GM18499 (cell line): ENCODE measurements around the gene MFSD6.
"Not testable (repeated sequence)": the region's sequence is repeated elsewhere in the genome, so short reads cannot be mapped to it uniquely, and the experiment has no call there.

ENCODE experiments used
- ATAC-seq: cut with Tn5 transposase; IDR thresholded peaks from one replicate; pipeline ENCODE4 v1.9.1; 2021; ENCODE audit warnings: moderate number of reproducible peaks; ENCODE audit not compliant: insufficient read depth, unreplicated experiment

MFSD6 gene

DNA sequence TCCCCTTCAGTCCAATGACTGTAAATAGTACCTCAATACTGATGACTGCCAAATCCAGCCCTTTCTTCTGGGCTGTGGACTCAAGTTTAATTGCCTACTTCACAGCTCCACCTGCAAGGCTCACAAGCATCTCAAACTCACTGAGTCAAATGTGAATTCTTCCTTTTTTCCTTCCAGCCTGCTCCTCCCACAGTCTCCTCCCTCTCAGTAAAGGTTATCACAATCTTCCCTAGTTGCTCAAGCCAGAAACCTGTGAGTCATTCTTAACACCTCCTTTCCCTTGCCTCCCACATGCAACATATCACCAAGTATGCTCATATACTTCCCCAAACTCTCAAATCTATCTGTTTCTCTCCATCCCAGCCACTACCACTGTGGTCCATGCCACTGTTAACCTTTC lies 3.7 kb upstream of the MFSD6 start:
- no peak for ATAC-seq

DNA sequence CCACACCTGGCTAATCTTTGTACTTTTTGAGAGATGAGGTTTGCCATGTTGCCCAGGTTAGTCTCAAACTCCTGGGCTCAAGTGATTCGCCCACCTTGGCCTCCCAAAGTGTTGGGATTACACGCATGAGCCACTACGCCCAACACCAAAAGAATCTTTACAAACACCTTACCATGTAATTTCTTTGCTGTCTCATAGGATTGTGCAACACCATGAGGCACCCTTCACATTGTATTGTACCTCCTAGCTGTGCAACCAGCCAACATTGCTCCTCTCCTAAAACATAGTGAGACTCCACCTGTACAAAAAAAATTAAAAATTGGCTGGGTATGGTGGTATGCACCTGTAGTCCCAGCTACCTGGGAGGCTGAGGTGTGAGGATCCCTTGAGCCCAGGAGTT lies 3.1 kb upstream of the MFSD6 start:
- no peak for ATAC-seq

DNA sequence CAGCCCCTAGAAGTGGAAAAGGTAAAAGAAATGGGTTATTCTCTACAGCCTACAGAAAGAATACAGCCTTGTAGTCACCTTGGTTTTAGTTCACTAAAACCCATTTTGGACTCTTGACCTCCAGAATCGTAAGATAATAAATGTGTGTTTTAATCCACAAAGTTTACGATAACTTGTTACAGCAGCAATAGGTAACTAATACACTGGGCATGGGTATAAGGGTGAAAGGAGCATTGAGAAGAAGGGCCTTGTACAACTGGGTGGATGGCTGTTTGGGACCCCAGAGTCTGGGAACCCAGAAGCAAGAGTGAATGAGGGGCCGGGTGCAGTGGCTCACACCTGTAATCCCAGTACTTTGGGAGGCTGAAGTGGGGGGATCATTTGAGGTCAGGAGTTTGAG lies 2.2 kb upstream of the MFSD6 start:
- ATAC-seq: no peak

DNA sequence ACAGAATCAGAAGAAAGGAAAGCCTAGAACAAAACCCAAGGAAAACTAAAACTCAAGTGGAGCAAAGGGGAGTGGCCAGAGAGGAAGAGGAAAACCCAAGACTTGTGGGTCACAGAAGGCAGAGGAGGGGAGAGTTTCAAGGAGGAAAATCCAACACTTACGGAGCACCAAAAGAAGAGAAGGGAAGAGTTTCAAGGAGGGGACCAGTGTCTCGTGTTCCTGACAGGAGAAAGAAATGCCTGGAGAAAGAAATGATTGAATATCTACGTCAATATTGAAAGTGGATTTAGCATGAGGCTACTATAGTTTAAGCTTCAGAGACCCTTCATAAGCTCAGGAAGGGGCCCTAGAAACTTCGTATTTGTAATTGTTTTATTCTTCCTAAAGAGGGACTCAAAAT lies 1.4 kb upstream of the MFSD6 start:
- no peak for ATAC-seq

DNA sequence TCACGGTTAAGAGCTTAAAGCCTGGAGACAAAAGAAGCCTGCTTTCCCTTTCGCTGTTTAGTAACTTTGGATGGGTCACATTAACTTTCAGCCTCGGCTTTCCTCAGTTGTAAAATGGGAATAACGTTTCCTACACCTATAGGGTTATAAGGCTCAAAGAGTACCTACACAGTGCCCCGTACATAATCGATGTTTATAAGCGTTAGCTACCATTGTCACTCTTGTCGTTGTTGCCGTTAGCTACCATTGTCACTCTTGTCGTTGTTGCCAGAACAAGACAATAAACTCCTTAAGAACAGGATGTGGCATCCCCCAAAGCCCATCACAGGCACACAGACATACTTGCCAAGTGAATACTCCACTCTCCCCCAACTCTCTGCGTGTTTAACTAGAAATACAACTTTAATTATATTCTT lies 901 bp upstream of the MFSD6 start:
- ATAC-seq: no peak

DNA sequence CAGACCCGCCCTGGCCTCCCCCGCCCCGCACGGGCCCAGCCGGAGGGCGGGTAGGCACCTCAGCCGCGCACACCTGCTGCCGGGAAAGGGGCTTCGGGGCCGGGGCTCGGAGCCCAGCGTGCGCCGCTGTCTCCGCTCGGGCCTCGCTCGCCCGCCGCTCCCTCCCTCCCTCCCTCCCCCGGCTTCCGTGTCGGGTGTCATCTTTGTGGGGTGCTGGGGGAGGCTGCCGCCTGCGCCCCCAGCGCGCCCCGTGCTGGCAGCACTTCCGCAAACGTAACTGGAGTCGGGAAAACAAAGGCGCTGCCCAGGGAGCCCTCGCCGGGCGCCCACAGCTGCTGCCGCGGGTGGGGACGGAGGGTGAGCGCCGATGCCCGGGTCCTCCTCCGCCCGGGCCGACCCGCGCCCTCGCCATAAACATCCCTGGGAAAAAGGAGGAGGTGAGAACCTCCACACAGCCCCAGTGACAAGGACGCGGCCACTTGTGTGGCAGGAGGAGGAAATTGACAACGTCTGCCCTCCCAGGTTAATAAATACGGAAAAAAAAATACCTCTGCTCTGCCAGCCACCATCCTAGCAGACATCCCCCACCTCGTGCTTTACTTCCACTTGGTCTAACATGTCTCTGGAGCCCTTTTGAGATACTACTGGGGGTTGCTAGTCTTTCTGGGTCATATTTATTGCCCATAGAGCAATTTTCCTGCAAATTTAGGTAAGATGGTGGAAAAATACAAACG lies 550 bp downstream of the MFSD6 start:
- peak; percentile 40 for ATAC-seq

DNA sequence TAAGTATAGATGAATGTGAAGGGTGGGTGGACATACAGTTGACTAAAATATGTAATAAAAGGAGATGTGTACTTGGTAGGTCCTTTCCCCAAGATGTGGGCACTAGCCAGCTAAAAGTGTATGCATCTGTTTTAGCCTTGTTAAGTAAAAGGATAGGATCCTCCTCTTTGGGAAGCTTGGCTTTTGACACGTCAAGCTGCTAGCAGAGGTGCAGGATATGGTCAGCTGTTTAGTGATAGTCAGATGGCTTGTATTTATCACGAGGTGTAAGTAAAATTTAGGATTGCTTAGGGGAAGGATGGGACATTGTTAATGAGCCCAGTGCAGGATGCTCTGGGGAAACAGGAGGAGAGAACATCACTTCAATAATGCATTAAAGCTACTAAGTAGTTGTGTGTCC lies 1.5 kb downstream of the MFSD6 start:
- ATAC-seq: no peak

DNA sequence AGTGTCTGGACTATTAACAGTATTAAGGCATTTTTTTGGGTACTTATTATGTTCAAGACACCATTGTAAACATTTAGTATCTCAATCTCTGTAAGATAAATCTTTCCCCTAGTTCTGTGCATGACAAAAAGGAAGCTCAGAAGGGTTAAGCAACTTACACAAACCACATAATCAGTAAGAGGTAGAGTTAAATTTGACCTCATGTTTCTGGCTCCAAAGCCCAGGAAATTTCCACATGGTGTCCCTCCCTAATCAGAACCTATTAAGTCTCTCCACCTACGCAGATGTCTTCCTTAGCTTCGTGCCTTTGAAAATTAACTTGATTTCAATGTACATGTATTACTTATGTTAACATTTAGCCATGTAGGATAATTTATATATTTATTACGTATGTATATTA lies 2.0 kb downstream of the MFSD6 start:
- ATAC-seq: no peak

DNA sequence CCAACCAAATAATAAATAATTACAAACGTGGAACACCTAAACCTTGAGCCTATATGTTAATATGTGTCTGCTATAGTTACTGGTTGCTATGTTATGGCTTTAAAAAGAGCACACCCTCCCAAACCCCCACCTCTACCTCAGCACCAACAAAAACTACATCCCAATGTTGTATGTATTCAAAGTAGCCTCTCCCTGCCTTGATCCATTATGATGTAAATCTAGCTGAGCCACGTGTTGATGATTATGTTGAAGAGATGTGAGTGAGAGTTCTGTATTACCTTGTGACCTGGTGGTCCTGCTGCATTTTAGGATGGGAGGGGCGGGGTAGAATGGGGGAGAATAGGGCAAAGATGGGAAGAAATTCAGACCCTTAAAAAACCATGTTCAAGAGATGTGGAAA lies 4.8 kb downstream of the MFSD6 start:
- ATAC-seq: no peak

DNA sequence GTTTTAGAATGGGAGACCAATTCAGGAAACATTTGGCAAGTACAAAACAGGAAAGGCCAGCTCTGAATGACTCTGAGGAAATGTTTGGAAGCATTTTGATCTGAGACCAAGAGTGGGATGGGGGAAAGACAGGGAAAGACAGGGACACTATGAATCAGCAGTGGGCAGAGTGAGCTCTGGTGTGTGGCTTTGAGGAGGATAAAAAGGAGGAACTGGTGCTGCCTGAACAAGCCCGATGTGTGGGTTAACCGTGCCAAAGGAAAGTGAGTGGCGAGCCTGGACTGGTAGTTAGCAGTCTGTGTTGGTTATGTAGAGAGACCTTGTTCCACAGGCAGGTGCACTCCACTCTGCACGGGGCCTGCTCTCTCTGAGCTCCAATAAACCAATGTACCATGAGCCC lies 5.3 kb downstream of the MFSD6 start:
- ATAC-seq: no peak

DNA sequence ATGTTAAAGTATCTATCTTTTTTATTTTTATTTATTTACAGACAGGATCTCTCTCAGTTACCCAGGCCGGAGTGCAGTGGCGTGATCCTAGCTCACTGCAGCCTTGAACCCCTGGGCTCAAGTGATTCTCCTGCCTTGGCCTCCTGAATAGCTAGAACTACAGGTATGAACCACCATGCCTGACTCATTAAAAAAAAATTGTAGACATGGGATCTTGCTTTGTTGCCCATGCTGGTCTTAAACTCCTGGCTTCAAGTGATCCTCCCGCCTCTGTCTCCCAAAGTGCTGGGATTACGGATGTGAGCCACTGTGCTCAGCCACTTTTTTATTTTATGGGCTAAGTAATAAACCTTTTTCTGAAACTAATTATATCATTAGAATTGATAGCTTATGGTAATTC lies 7.1 kb downstream of the MFSD6 start:
- ATAC-seq: no peak

DNA sequence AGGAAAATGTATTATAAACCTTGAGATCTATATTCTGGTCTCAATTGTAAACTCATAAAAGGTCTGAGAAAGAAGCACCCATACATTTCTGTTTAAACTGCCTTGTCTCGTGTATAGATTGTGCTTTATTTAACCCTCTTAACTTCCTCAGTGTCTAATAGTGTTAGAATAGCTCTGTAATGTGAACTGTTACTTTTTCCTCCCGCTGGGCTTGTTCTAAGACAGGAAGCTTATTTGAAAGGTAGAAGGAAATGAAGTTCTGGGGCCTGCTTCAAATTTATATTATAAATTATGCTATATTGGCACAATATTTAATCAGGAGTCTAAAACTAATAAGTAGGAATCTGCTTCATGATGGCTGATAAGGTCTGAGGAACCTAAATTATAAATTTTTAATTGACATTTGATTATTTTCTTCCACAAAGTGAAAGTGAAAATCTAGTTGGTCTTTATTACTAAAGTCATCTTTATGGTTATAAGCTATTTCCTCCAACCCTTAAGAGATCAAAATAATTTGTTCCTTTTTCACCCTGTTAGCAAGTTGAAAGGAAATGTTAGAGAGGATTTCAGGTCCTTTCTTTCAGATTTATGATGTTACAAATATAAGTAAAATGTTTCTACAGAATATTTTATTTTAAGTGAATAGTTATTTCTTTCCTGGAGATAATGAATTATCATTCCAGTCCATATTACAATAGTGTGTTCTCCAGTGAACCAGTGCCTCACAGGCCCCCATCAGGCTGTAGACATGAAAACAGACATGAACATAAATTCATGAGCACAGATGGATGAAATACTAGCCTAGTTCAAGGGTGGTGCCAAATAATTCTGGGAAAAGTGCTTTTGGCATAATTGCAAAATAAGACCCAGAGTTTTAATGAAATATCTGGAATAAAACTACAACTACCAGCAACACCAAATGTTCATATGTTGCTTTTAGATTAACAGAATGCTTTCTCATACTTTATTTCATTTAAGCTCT lies 7.9 kb downstream of the MFSD6 start:
- ATAC-seq: no peak

DNA sequence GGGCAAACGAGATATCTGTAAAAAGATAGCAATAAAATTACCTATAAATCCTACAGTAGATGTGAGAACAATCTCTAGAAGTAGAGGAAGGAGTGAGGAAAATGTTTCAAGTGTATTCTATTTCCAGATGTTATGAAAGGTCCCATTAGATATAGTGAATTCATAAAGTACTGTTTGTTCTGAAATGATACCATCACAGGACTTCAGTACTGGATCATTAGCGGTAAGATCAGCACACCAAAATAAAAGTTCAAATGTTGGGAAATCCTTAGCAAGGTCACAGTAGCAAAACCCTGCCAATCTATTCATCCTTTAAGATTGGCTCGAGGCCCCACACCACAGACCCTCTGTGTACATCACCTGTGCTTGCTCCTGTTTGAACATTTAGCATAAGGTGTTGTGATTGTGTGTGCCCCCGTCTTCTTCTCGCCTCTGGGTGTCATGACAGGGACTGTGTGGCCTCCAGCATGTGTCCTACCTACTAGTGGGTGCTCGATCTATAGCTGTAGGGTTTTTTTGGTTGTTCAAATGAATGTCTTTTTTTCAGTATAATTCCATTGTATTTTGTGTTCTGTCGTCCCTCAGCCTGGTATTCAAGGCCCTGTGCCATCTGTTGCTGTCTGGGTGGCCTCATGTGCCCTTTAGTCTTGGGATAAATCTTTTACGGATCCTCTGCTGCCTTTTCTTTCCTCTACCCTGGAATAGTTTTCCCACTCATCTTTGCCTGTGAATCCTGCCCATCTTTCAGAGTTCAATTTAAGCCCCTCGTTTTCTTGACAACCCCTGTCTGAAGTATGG lies 9.1 kb downstream of the MFSD6 start:
- ATAC-seq: no peak

DNA sequence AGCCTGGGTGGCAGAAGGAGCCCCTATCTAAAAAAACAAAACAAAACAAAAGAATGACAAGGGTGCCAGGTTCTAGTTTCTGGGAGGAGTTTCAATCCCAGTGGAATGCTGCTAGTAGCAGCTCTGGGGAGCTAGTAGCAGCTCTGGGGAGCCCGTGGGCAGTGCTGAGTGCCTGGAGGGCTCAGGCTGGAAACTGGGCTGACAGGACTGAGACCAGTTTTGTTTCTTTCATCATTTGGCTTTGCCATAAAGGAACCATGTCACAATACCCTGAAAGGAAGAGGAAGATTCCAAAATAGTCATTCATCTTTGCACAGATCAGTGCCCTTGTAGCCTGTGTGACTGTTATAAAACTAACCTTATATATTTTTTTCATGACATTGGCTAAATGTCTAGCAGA lies 10.6 kb downstream of the MFSD6 start:
- ATAC-seq: no peak

DNA sequence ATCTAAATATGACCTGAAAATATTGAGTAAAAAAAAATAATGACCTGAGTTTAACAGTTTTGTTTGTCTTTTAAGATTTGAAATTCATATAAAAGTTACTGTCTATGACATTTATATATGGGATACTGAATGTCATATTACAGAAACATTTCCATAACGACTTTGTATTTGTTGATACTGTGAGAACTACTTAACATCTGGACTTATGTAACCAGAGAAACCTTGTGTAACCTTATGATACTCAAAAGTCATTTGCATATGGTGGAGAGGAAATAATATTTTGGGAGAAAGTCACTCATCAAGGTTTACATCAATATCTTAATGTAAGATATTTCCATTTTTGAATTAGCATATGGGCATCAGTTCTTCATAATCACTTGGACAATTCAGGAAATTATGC lies 12.6 kb downstream of the MFSD6 start:
- no peak for ATAC-seq

DNA sequence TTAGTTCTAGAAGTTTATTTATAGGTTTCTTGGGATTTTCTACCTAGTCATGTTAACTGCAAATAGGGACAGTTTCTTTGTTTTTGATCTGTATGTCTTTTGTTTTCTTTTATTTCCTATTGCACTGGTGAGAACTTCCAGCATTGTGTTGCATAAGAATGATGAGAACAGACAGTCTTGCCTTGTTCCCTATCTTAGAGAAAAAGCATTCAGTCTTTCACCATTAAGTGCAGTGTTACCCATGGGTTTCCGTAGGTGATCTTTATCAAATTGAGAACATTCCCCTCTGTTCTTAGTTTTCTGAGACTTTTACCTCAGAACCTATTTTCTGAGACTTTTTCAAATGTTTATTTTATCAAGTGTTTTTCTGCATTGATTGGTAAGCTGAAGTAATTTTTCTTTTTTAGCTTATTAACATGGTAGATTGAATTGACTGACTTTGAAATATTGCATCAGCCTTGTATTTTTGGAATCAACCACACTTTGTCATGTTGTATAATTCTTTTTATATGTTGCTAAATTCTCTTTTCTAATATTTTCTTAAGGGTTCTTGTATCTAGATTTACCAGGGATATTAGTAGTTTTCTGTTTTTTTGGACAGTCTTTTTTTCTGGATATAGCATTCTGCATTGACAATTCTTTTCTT lies 17.2 kb downstream of the MFSD6 start:
- no peak for ATAC-seq

DNA sequence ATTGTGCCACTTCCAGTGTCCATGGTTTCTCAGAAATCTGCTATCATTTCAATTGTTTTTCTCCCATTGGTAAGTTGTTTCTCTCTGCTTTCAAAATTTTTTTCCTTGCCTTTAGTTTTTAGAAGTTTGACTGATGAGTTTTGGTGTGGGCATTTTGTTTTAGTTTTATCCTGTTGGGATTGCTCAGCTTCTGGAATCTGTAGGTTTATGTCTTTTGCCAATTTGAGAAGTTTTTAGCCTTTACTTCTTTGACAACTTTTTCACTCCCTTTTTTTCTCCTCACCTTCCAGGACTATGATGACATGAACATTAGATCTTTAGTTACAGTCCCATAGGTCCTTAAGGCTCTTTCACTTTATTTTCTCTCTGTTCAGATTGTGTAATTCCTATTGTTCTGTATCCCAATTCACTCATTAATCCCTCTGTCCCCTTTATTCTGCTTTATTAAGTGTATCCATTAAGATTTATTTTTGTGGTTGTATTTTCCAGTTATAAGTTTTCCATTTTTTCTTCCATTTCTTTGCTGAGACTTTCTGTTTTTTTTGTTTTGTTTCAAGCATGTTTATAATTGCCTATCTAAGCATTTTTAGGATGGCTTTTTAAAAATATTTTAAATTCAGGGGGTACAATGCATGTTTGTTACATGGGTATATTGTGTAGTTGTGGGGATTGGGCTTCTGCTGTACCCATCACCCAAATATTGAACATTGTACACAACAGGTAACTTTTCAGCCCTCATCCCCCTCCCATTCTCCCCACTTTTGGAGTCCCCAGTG lies 17.9 kb downstream of the MFSD6 start:
- no peak for ATAC-seq

DNA sequence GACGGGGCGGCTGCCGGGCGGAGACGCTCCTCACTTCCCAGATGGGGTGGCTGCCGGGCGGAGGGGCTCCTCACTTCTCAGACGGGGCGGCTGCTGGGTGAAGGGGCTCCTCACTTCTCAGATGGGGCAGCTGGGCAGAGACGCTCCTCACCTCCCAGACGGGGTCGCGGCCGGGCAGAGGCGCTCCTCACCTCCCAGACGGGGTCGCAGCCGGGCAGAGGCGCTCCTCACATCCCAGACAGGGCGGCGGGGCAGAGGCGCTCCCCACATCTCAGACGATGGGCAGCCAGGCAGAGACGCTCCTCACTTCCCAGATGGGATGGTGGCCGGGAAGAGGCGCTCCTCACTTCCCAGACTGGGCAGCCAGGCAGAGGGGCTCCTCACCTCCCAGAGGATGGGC lies 22.7 kb downstream of the MFSD6 start:
- not testable (repeated sequence) for ATAC-seq

DNA sequence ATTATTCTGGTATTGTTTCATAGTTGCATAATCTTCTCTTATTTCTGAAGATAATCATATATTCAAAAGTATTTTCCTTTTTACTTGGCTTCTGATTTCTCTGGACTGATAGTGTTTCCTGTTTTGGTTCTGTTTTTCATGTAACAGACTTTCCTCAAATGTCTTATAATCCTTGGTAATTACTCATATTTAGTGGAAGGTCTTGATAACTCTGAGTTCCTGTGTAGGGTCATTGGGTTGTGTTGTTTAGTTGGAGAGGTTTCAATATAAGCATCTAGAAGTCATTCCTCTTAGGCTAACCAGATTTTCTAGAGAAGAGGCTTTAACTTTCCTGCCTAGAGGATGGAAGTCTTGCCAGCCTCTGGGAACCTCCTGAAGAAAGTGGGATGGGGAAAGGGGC lies 23.8 kb downstream of the MFSD6 start:
- no peak for ATAC-seq
